ENCODE results near the gene OR52I1. TPM values are rescaled to one million over a fixed set of nuclear protein-coding genes. Genes with fewer than 3 reads are reported as not detected.

The OR52I1 gene
- total RNA-seq, 4 donors from 2014 or later = not detected

- DNase-seq (ENCODE audit: low spot score in 2 of 2) = no peak
- no peak overlapping the region for H3K27ac ChIP-seq
- H3K9me3 ChIP-seq = no peaks in the 10 kb centered on the region
- no peak overlapping the region for H3K4me3 ChIP-seq
- peaks cover 2% of the 10 kb centered on the region for H3K4me1 ChIP-seq
- WGBS = 76% methylated on average over 7 of the region's 7 CpGs
- H3K36me3 ChIP-seq = no peaks in the 10 kb centered on the region
- TF ChIP-seq CTCF (IDR thresholded peaks at IDR 0.05) (no peak), POLR2AphosphoS5 (IDR thresholded peaks at IDR 0.05) (no peak), EP300 (IDR thresholded peaks at IDR 0.05) (no peak)
- H3K27me3 ChIP-seq = peaks cover 11% of the 10 kb centered on the region
Measured at GRCh38 chr11:4642043-4642442, 48.2 kb downstream of the OR52I1 start.

- no peak for DNase-seq (ENCODE audit: low spot score in 2 of 2)
- Histone ChIP-seq H3K27ac (no peak overlapping the region), H3K36me3 (no peaks in the 10 kb centered on the region), H3K9me3 (no peaks in the 10 kb centered on the region), H3K4me3 (no peak overlapping the region), H3K27me3 (peaks cover 7% of the 10 kb centered on the region), H3K4me1 (no peaks in the 10 kb centered on the region)
- no peak for TF ChIP-seq EP300 (IDR thresholded peaks at IDR 0.05)
- no peak for TF ChIP-seq CTCF (IDR thresholded peaks at IDR 0.05)
- TF ChIP-seq POLR2A (IDR thresholded peaks at IDR 0.05) = no peak
- TF ChIP-seq POLR2AphosphoS5 (IDR thresholded peaks at IDR 0.05) = no peak
- WGBS = 20% methylated on average over 5 of the region's 5 CpGs
Measured at GRCh38 chr11:4643076-4643475, 49.2 kb downstream of the OR52I1 start.

GRCh38 chr11:4643682-4644081, 49.8 kb downstream of the OR52I1 start, which contains the start of gene OR51E1:
OR51E1 (plus strand) TSS chr11:4643982; CDS start chr11:4652527, 8,545 bp downstream.
- H3K27me3 ChIP-seq = peaks cover 7% of the 10 kb centered on the region
- no peaks in the 10 kb centered on the region for H3K4me1 ChIP-seq
- TF ChIP-seq POLR2A (IDR thresholded peaks at IDR 0.05) (no peak), POLR2AphosphoS5 (IDR thresholded peaks at IDR 0.05) (no peak), CTCF (IDR thresholded peaks at IDR 0.05) (no peak), EP300 (IDR thresholded peaks at IDR 0.05) (no peak)
- no peaks in the 10 kb centered on the region for H3K36me3 ChIP-seq
- H3K4me3 ChIP-seq = no peak within 1 kb of the TSS
- no peaks in the 10 kb centered on the region for H3K9me3 ChIP-seq
- no peak for DNase-seq (ENCODE audit: low spot score in 2 of 2)
- no peak within 1 kb of the TSS for H3K27ac ChIP-seq
- 79% methylated on average over 3 of the region's 3 CpGs for WGBS

- H3K27ac ChIP-seq = no peak overlapping the region
- peaks cover 7% of the 10 kb centered on the region for H3K27me3 ChIP-seq
- TF ChIP-seq CTCF (IDR thresholded peaks at IDR 0.05) (no peak), EP300 (IDR thresholded peaks at IDR 0.05) (no peak), POLR2AphosphoS5 (IDR thresholded peaks at IDR 0.05) (no peak), POLR2A (IDR thresholded peaks at IDR 0.05) (no peak)
- no peaks in the 10 kb centered on the region for H3K36me3 ChIP-seq
- no peak overlapping the region for H3K4me3 ChIP-seq
- no peaks in the 10 kb centered on the region for H3K4me1 ChIP-seq
- H3K9me3 ChIP-seq = no peaks in the 10 kb centered on the region
- 47% methylated on average over 4 of the region's 4 CpGs for WGBS
- DNase-seq (ENCODE audit: low spot score in 2 of 2) = no peak
Measured at GRCh38 chr11:4644233-4644632, 50.4 kb downstream of the OR52I1 start.

Other genes starting within 250 kb of the OR52I1 start
- not detected for gene OR52B4, start 225.7 kb upstream of the OR52I1 start, total RNA-seq
- 10 to 100 TPM in 3 of 4 donors, 1 to 10 TPM in 1; 9.6 to 13.4 (median 12.0) TPM for gene TRIM21, start 200.3 kb upstream of the OR52I1 start, total RNA-seq
- gene OR52K2, start 144.7 kb upstream of the OR52I1 start, total RNA-seq = not detected
- under 1 TPM in 1 of 4 donors, not detected in 3; 0.85 TPM for gene OR52K1, start 111.4 kb upstream of the OR52I1 start, total RNA-seq
- gene OR52M1, start 48.8 kb upstream of the OR52I1 start, total RNA-seq = not detected
- gene OR52I2, start 12.3 kb upstream of the OR52I1 start, total RNA-seq = not detected
- 10 to 100 TPM in 1 of 4 donors, 1 to 10 TPM in 3; 5.6 to 16.6 (median 7.4) TPM for gene TRIM68, start 14.2 kb downstream of the OR52I1 start, total RNA-seq
- gene OR51D1, start 43.4 kb downstream of the OR52I1 start, total RNA-seq = not detected
- gene OR51E1, start 49.9 kb downstream of the OR52I1 start, total RNA-seq = under 1 TPM in 2 of 4 donors, not detected in 2; 0.24 to 0.34 TPM
- gene OR51E2, start 103.8 kb downstream of the OR52I1 start, total RNA-seq = not detected
- gene MMP26, start 110.7 kb downstream of the OR52I1 start, total RNA-seq = not detected
- gene OR51F1, start 175.9 kb downstream of the OR52I1 start, total RNA-seq = not detected
- gene OR52R1, start 210.3 kb downstream of the OR52I1 start, total RNA-seq = not detected
- gene OR51F2, start 227.3 kb downstream of the OR52I1 start, total RNA-seq = not detected